Spleen (tissue), 11 donors: ENCODE measurements around the gene SLC43A1. TPM values are rescaled to one million over a fixed set of nuclear protein-coding genes. Genes with fewer than 3 reads are reported as not detected.

Experiments
- DNase-seq: peaks from one replicate; pipeline ENCODE4 v3.0.0-alpha.2; 2020
- H3K27ac ChIP-seq, 8 donors: fragments of 200-600 bp; sonication (generic) in 7 of 8; 1 replicate in 4 of 8; 2 replicates in 4 of 8; pipeline versions ENCODE4 v1.5.0 to v1.8.0; 2016 to 2021; ENCODE audit warnings: inconsistent platforms in 4 of 8, mild to moderate bottlenecking in 4 of 8, moderate library complexity in 1 of 8
- H3K27me3 ChIP-seq, 7 donors: fragments of 200-600 bp; sonication (generic) in 6 of 7; replicated peaks in 1 of 7; 1 replicate in 4 of 7; 2 replicates in 3 of 7; pipeline versions ENCODE4 v1.5.0 to v1.8.0; 2016 to 2021; ENCODE audit warnings: inconsistent platforms in 3 of 7, mild to moderate bottlenecking in 1 of 7
- H3K36me3 ChIP-seq, 6 donors: fragments of 200-600 bp; sonication (generic) in 5 of 6; 1 replicate in 4 of 6; 2 replicates in 2 of 6; pipeline versions ENCODE4 v1.5.0 to v1.8.0; 2016 to 2021; ENCODE audit warnings: inconsistent platforms in 2 of 6
- H3K4me1 ChIP-seq, 6 donors: fragments of 200-600 bp; sonication (generic) in 5 of 6; 1 replicate in 3 of 6; 2 replicates in 3 of 6; pipeline versions ENCODE4 v1.5.0 to v1.8.0; 2016 to 2021; ENCODE audit warnings: inconsistent platforms in 3 of 6
- H3K4me3 ChIP-seq, 8 donors: fragments of 200-600 bp; sonication (generic) in 7 of 8; 1 replicate in 4 of 8; 2 replicates in 4 of 8; pipeline versions ENCODE4 v1.5.0 to v1.8.0; 2016 to 2021; ENCODE audit warnings: inconsistent platforms in 4 of 8, mild to moderate bottlenecking in 4 of 8, moderate library complexity in 2 of 8
- H3K9me3 ChIP-seq, 8 donors: fragments of 200-600 bp; sonication (generic) in 7 of 8; 1 replicate in 4 of 8; 2 replicates in 4 of 8; pipeline versions ENCODE4 v1.5.0 to v1.8.0; 2016 to 2021; ENCODE audit warnings: inconsistent platforms in 4 of 8
- CTCF ChIP-seq, 11 experiments: fragments of 200-600 bp in 7 of 11; fragments of 450-650 bp in 4 of 11; sonication (generic) in 4 of 11; IDR thresholded peaks in 8 of 11; conservative IDR thresholded peaks in 3 of 11; 1 replicate in 7 of 11; 2 replicates in 4 of 11; pipeline versions ENCODE4 v1.4.0 to v1.8.0; 2016 to 2021; ENCODE audit warnings: antibody characterized with exemption in 11 of 11, inconsistent platforms in 4 of 11, mild to moderate bottlenecking in 1 of 11
- POLR2A ChIP-seq, 3 donors: fragments of 450-650 bp; IDR thresholded peaks; one replicate each; pipeline ENCODE4 v1.5.1; 2017; ENCODE audit warnings: antibody characterized with exemption in 3 of 3, mild to moderate bottlenecking in 1 of 3
- POLR2AphosphoS5 ChIP-seq, 3 donors: sonication (generic); formaldehyde crosslinking; IDR thresholded peaks; one replicate each; pipeline ENCODE4 v1.5.1; 2017; ENCODE audit warnings: antibody characterized with exemption in 3 of 3
- WGBS, 5 donors: extraction: QIAGEN DNeasy Blood & Tissue Kit in 3 of 5; methylation state at CpG; one replicate each; pipeline versions ENCODE4 v1.1.5 to v1.1.7; 2013 to 2018; 5-methylcytosine and 5-hydroxymethylcytosine counted together
- intact Hi-C: fragments of 100-400 bp; cut with DNase I; formaldehyde crosslinking; loops from one replicate; pipeline ENCODE4 v1.15.0; 2023; ENCODE audit warnings: low total_unique reads
- polyA plus RNA-seq, 3 donors: library from polyadenylated mRNA; stranded (reverse); fragments of 200-250 nt; gene quantifications; one replicate each; pipeline ENCODE4 v1.2.1, GENCODE V29; 2013
- total RNA-seq, 7 donors: library from RNA; depleted of rRNA in 3 of 7; stranded (reverse); fragments of >200 nt in 3 of 7; fragmentation: NEBNext Ultra II Directional in 4 of 7; extraction: Animal tissue kit (Norgen Biotek cat#: 25700) in 4 of 7; gene quantifications; one replicate each; pipeline versions ENCODE4 v1.1.0 to v1.2.1, GENCODE V29; 2016 to 2021
- donor health status: healthy with polysubstance abuse.
- donor health status: DM: no; HTN: no; CAD: no; lungs with moderate emphysema.
- donor health status: DM: no; HTN: no; CAD: no.
- donor health status: Bipolar disorder and iron deficiency.
- donor health status: healthy.
- donor health status: DM: no; HTN: no; CAD: no.
- donor health status: DM: yes; HTN: yes; CAD: no.

The SLC43A1 gene
- total and polyA plus RNA-seq, 10 donors: 6.2 to 16.1 (median 10.8) TPM

GRCh38 chr11:57508341-57509170 lies 6.9 kb downstream of the SLC43A1 start:
- no peak for DNase-seq
- Histone ChIP-seq H3K4me1 (peaks cover 0 to 20% (median 3%) of the 10 kb centered on the region in 6 donors), H3K9me3 (no peaks in the 10 kb centered on the region), H3K4me3 (no peak overlapping the region), H3K27ac (no peak overlapping the region), H3K27me3 (no peaks in the 10 kb centered on the region), H3K36me3 (peaks cover 0 to 33% (median 0%) of the 10 kb centered on the region in 6 donors)
- no peak for TF ChIP-seq CTCF (IDR thresholded peaks at IDR 0.05 in 8 of 11, conservative IDR thresholded peaks at IDR 0.05 in 3 of 11)
- TF ChIP-seq POLR2A (IDR thresholded peaks at IDR 0.05): no peak
- TF ChIP-seq POLR2AphosphoS5 (IDR thresholded peaks at IDR 0.05): no peak
- 90 to 96% (median 92%) methylated on average over 7 of the region's 7 CpGs for WGBS, 5 donors
- intact Hi-C loops: no loop called here

GRCh38 chr11:57506522-57506921 lies 9.0 kb downstream of the SLC43A1 start:
- intact Hi-C loops: no loop called here
- no peak for TF ChIP-seq POLR2AphosphoS5 (IDR thresholded peaks at IDR 0.05)
- TF ChIP-seq POLR2A (IDR thresholded peaks at IDR 0.05): no peak
- TF ChIP-seq CTCF (IDR thresholded peaks at IDR 0.05 in 8 of 11, conservative IDR thresholded peaks at IDR 0.05 in 3 of 11): no peak
- 95 to 100% (median 96%) methylated on average over 1 of the region's 1 CpG for WGBS, 5 donors
- Histone ChIP-seq H3K36me3 (peaks cover 0 to 34% (median 0%) of the 10 kb centered on the region in 6 donors), H3K4me3 (no peak overlapping the region), H3K4me1 (no peaks in the 10 kb centered on the region), H3K27me3 (no peaks in the 10 kb centered on the region), H3K9me3 (no peaks in the 10 kb centered on the region), H3K27ac (no peak overlapping the region)
- no peak for DNase-seq

GRCh38 chr11:57504511-57504910 lies 11.0 kb downstream of the SLC43A1 start:
- TF ChIP-seq POLR2AphosphoS5 (IDR thresholded peaks at IDR 0.05): no peak
- TF ChIP-seq CTCF (IDR thresholded peaks at IDR 0.05 in 8 of 11, conservative IDR thresholded peaks at IDR 0.05 in 3 of 11): no peak
- no peak for TF ChIP-seq POLR2A (IDR thresholded peaks at IDR 0.05)
- DNase-seq: no peak
- Histone ChIP-seq H3K9me3 (no peaks in the 10 kb centered on the region), H3K27ac (no peak overlapping the region), H3K4me1 (peaks cover 0 to 12% (median 7%) of the 10 kb centered on the region in 6 donors), H3K36me3 (peaks cover 0 to 47% (median 0%) of the 10 kb centered on the region in 6 donors), H3K27me3 (no peaks in the 10 kb centered on the region), H3K4me3 (no peak overlapping the region)
- intact Hi-C loops: no loop called here
- 89 to 95% (median 92%) methylated on average over 4 of the region's 4 CpGs for WGBS, 5 donors

GRCh38 chr11:57502870-57503269 lies 12.6 kb downstream of the SLC43A1 start:
- Histone ChIP-seq H3K36me3 (peaks cover 0 to 47% (median 0%) of the 10 kb centered on the region in 6 donors), H3K9me3 (no peaks in the 10 kb centered on the region), H3K4me1 (peaks cover 3 to 26% (median 17%) of the 10 kb centered on the region in 6 donors), H3K4me3 (no peak overlapping the region), H3K27ac (no peak overlapping the region), H3K27me3 (no peaks in the 10 kb centered on the region)
- TF ChIP-seq POLR2A (IDR thresholded peaks at IDR 0.05) (no peak), CTCF (IDR thresholded peaks at IDR 0.05 in 8 of 11, conservative IDR thresholded peaks at IDR 0.05 in 3 of 11) (no peak), POLR2AphosphoS5 (IDR thresholded peaks at IDR 0.05) (no peak)
- DNase-seq: no peak
- intact Hi-C loops: no loop called here
